Large intestine (tissue), 3 donors: ENCODE measurements around the gene CALY. TPM values are rescaled to one million over a fixed set of nuclear protein-coding genes. Genes with fewer than 3 reads are reported as not detected.
A peak's percentile ranks its signal among the peaks of the same experiment; 100 is the strongest.

Experiments
- DNase-seq, 2 donors: peaks; one replicate each; pipeline versions ENCODE4 v3.0.0 to v3.0.0-alpha.2; 2013
- H3K27ac ChIP-seq: one replicate; pipeline ENCODE4 v1.5.1; 2013; ENCODE audit warnings: low read length
- H3K27me3 ChIP-seq: 2 replicates; pipeline ENCODE4 v1.6.1; 2013; ENCODE audit warnings: low read length; ENCODE audit not compliant: control insufficient read depth, insufficient read depth
- H3K36me3 ChIP-seq: 2 replicates; pipeline ENCODE4 v1.6.1; 2013; ENCODE audit warnings: low read length; ENCODE audit not compliant: control insufficient read depth, insufficient read depth
- H3K4me1 ChIP-seq: one replicate; pipeline ENCODE4 v1.6.1; 2013; ENCODE audit warnings: low read length; ENCODE audit not compliant: control insufficient read depth, insufficient read depth
- H3K4me3 ChIP-seq: one replicate; pipeline ENCODE4 v1.5.1; 2013; ENCODE audit warnings: low read length
- H3K9me3 ChIP-seq: one replicate; pipeline ENCODE4 v1.6.1; 2013; ENCODE audit warnings: mild to moderate bottlenecking, low read depth, low read length, moderate library complexity; ENCODE audit not compliant: control insufficient read depth
- WGBS: methylation state at CpG from one replicate; pipeline ENCODE4 v1.1.5; 2013; ENCODE audit warnings: low lambda C conversion rate; ENCODE audit not compliant: insufficient coverage; 5-methylcytosine and 5-hydroxymethylcytosine counted together
- polyA plus RNA-seq: library from polyadenylated mRNA; unstranded; fragments of 120-200 nt; gene quantifications from one replicate; pipeline ENCODE4 v1.2.1, GENCODE V29; 2013

The CALY gene
- polyA plus RNA-seq, 1 donor, result 6.8 TPM

GRCh38 chr10:133351408-133352318 lies 15.0 kb upstream of the CALY start:
- Histone ChIP-seq H3K27ac (no peak overlapping the region), H3K4me3 (no peak overlapping the region), H3K4me1 (peaks cover 38% of the 10 kb centered on the region), H3K9me3 (peaks cover 7% of the 10 kb centered on the region), H3K36me3 (peaks cover 30% of the 10 kb centered on the region), H3K27me3 (no peaks in the 10 kb centered on the region)
- no CpG with 5 or more reads among the region's 24 CpGs for WGBS
- DNase-seq, result no peak

- H3K4me3 ChIP-seq, result no peak overlapping the region
- no CpG with 5 or more reads among the region's 13 CpGs for WGBS
- no peak for DNase-seq
- peaks cover 31% of the 10 kb centered on the region for H3K4me1 ChIP-seq
- no peaks in the 10 kb centered on the region for H3K27me3 ChIP-seq
- H3K36me3 ChIP-seq, result peaks cover 25% of the 10 kb centered on the region
- H3K9me3 ChIP-seq, result peaks cover 7% of the 10 kb centered on the region
- H3K27ac ChIP-seq, result no peak overlapping the region
Observed at GRCh38 chr10:133350950-133351329, 14.2 kb upstream of the CALY start.

GRCh38 chr10:133350283-133350949 lies 13.7 kb upstream of the CALY start:
- H3K4me3 ChIP-seq, result no peak overlapping the region
- WGBS, result no CpG with 5 or more reads among the region's 12 CpGs
- H3K36me3 ChIP-seq, result peaks cover 20% of the 10 kb centered on the region
- H3K27me3 ChIP-seq, result no peaks in the 10 kb centered on the region
- H3K4me1 ChIP-seq, result peaks cover 27% of the 10 kb centered on the region
- no peak for DNase-seq
- H3K9me3 ChIP-seq, result peaks cover 8% of the 10 kb centered on the region
- H3K27ac ChIP-seq, result no peak overlapping the region

- peaks cover 24% of the 10 kb centered on the region for H3K4me1 ChIP-seq
- peaks cover 12% of the 10 kb centered on the region for H3K36me3 ChIP-seq
- no peak overlapping the region for H3K27ac ChIP-seq
- no peak overlapping the region for H3K4me3 ChIP-seq
- peaks cover 11% of the 10 kb centered on the region for H3K9me3 ChIP-seq
- WGBS, result no CpG with 5 or more reads among the region's 9 CpGs
- H3K27me3 ChIP-seq, result no peaks in the 10 kb centered on the region
- DNase-seq, result no peak
Observed at GRCh38 chr10:133349577-133350011, 12.9 kb upstream of the CALY start.

- peaks cover 11% of the 10 kb centered on the region for H3K9me3 ChIP-seq
- H3K4me3 ChIP-seq, result no peak overlapping the region
- H3K27ac ChIP-seq, result no peak overlapping the region
- no peaks in the 10 kb centered on the region for H3K27me3 ChIP-seq
- no CpG with 5 or more reads among the region's 8 CpGs for WGBS
- no peak for DNase-seq
- H3K4me1 ChIP-seq, result peaks cover 24% of the 10 kb centered on the region
- H3K36me3 ChIP-seq, result peaks cover 12% of the 10 kb centered on the region
Observed at GRCh38 chr10:133349160-133349568, 12.5 kb upstream of the CALY start.

GRCh38 chr10:133347710-133348517 lies 11.2 kb upstream of the CALY start:
- Histone ChIP-seq H3K27me3 (no peaks in the 10 kb centered on the region), H3K4me3 (peak overlapping the region; percentile 48), H3K27ac (peak overlapping the region; percentile 86), H3K9me3 (peaks cover 11% of the 10 kb centered on the region), H3K36me3 (peaks cover 12% of the 10 kb centered on the region), H3K4me1 (peaks cover 32% of the 10 kb centered on the region)
- peak; percentile 78 to 87 for DNase-seq
- WGBS, result no CpG with 5 or more reads among the region's 16 CpGs

- WGBS, result 60% methylated on average over 2 of the region's 11 CpGs
- peak in 1 of 2 donors; percentile 30 for DNase-seq
- no peaks in the 10 kb centered on the region for H3K27me3 ChIP-seq
- no peak overlapping the region for H3K4me3 ChIP-seq
- peaks cover 35% of the 10 kb centered on the region for H3K4me1 ChIP-seq
- H3K36me3 ChIP-seq, result peaks cover 2% of the 10 kb centered on the region
- no peak overlapping the region for H3K27ac ChIP-seq
- H3K9me3 ChIP-seq, result peaks cover 11% of the 10 kb centered on the region
Observed at GRCh38 chr10:133346413-133346812, 9.7 kb upstream of the CALY start.

- WGBS, result 100% methylated on average over 1 of the region's 5 CpGs
- no peaks in the 10 kb centered on the region for H3K27me3 ChIP-seq
- DNase-seq, result no peak
Observed at GRCh38 chr10:133344236-133344635, 7.5 kb upstream of the CALY start.

GRCh38 chr10:133343558-133343957 lies 6.9 kb upstream of the CALY start:
- no peak overlapping the region for H3K27ac ChIP-seq
- peaks cover 8% of the 10 kb centered on the region for H3K9me3 ChIP-seq
- DNase-seq, result peak in 1 of 2 donors; percentile 59
- H3K4me3 ChIP-seq, result no peak overlapping the region
- peaks cover 16% of the 10 kb centered on the region for H3K4me1 ChIP-seq
- no CpG with 5 or more reads among the region's 9 CpGs for WGBS
- H3K27me3 ChIP-seq, result no peaks in the 10 kb centered on the region
- no peaks in the 10 kb centered on the region for H3K36me3 ChIP-seq

More at GRCh38 chr10:133344236-133344635, 7.5 kb upstream of the CALY start:
- peaks cover 23% of the 10 kb centered on the region for H3K4me1 ChIP-seq
- H3K4me3 ChIP-seq, result no peak overlapping the region
- no peak overlapping the region for H3K27ac ChIP-seq
- H3K36me3 ChIP-seq, result no peaks in the 10 kb centered on the region
- peaks cover 7% of the 10 kb centered on the region for H3K9me3 ChIP-seq

- H3K36me3 ChIP-seq, result no peaks in the 10 kb centered on the region
- no peak overlapping the region for H3K4me3 ChIP-seq
- peak in 1 of 2 donors; percentile 55 for DNase-seq
- H3K27ac ChIP-seq, result no peak overlapping the region
- H3K4me1 ChIP-seq, result peaks cover 12% of the 10 kb centered on the region
- peaks cover 14% of the 10 kb centered on the region for H3K9me3 ChIP-seq
- H3K27me3 ChIP-seq, result peaks cover 5% of the 10 kb centered on the region
- whole genome bisulfite sequencing, result no CpG with 5 or more reads among the region's 8 CpGs
Observed at GRCh38 chr10:133342942-133343341, 6.2 kb upstream of the CALY start.
